NCI-H748 (cell line): ENCODE data around the gene OR4Q2.
"Not testable (repeated sequence)": the region's sequence is repeated elsewhere in the genome, so short reads cannot be mapped to it uniquely, and the experiment has no call there.

Source experiments
- DNase-seq: peaks from one replicate; lab custom pipeline; 2025; ENCODE audit not compliant: unreplicated experiment; lab: John Stamatoyannopoulos, UW

Gene OR4Q2

GRCh38 chr14:20001863-20002262 is at the start of gene OR4Q2:
TSS of gene OR4Q2 (plus strand) at chr14:20002163.
- no peak for DNase-seq

GRCh38 chr14:19969735-19970134 is 32.2 kb upstream of the OR4Q2 start:
- DNase-seq: not testable (repeated sequence)

- no peak for DNase-seq
These were observed 27.1 kb upstream of the OR4Q2 start for GRCh38 chr14:19974844-19975243.

- no peak for DNase-seq
These were observed 26.7 kb upstream of the OR4Q2 start, which contains the start of gene OR4K15 for GRCh38 chr14:19975291-19975690. TSS of gene OR4K15 (plus strand) at chr14:19975591. CDS start at chr14:19975591, 0 bp downstream.

- DNase-seq: no peak
These were observed 8.5 kb upstream of the OR4Q2 start for GRCh38 chr14:19993438-19993837.

- DNase-seq: no peak
These were observed 356 bp downstream of the OR4Q2 start for GRCh38 chr14:20002319-20002718.

GRCh38 chr14:20008156-20008555 is 6.2 kb downstream of the OR4Q2 start:
- DNase-seq: no peak

GRCh38 chr14:20019257-20019865 is 17.4 kb downstream of the OR4Q2 start, which contains the start of gene OR4K14:
TSS of gene OR4K14 (minus strand) at chr14:20019307. CDS start at chr14:20015193, 4,114 bp downstream.
- DNase-seq: no peak

- no peak for DNase-seq
These were observed 29.1 kb downstream of the OR4Q2 start for GRCh38 chr14:20031058-20031457.

GRCh38 chr14:20035449-20035848 is 33.5 kb downstream of the OR4Q2 start:
- DNase-seq: no peak

GRCh38 chr14:20035938-20036337 is 34.0 kb downstream of the OR4Q2 start, which contains the start of gene OR4K13:
TSS of gene OR4K13 (minus strand) at chr14:20036038. CDS start at chr14:20034758, 1,280 bp downstream.
- DNase-seq: no peak

- no peak for DNase-seq
These were observed 42.3 kb downstream of the OR4Q2 start for GRCh38 chr14:20044243-20044642.

GRCh38 chr14:20048202-20048601 is 46.2 kb downstream of the OR4Q2 start:
- DNase-seq: no peak
